Measurements from ENCODE around the gene MLLT1. TPM values are rescaled to one million over a fixed set of nuclear protein-coding genes. Genes with fewer than 3 reads are reported as not detected.

MLLT1 gene
- total and polyA plus RNA-seq, 2 donors (not counting 1 experiment from before 2014, with no cell fraction given): 6.4 to 13.7 TPM

DNA sequence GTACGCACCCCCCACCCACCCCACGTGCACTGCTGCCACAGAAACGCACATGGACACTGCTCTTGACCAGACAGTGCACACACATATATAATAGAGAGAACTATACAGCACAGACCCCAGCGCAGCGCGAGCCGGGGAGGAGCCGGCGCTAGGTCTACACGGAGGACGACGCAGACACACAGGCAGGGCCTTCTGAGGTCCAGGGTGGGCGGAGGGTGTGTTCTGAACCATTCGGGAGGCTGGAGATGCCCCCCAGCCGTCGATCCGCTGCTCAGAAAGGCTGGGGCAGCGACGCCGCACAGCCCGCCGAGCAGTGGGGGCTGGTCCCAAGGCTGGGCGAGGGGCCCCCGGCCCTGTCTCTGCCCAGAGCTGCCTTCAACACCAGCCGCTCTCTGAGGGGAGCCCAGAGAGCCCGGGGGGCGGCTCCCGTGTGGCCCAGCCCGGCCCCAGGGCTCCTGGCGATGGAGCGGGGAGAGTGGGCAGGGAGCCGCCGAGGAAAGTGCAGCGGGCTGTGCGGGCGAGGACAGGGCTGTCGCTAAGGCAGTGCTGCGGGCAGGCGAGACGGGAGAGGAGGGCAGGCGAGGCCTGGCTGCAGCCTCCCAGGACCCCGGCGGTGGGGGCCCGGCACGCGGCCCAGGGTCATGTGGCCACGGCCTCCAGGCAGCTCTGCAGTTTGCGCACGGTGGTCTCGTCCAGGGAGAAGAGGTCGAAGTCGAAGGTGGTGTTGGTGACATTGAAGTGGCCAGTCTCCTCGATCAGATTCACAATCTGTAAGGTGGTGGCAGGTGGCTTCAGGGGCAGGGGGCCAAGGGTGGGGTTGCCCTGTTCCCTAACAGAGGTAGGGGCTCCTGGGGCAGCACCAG lies 67.1 kb downstream of the MLLT1 start:
- no peaks in the 10 kb centered on the region for H3K27me3 ChIP-seq (ENCODE audit: control insufficient read depth, insufficient read depth, low read length)
- no peak for TF ChIP-seq EZH2 (IDR thresholded peaks at IDR 0.05; ENCODE audit: low read length, missing control alignments)
- TF ChIP-seq, protein P1, sequence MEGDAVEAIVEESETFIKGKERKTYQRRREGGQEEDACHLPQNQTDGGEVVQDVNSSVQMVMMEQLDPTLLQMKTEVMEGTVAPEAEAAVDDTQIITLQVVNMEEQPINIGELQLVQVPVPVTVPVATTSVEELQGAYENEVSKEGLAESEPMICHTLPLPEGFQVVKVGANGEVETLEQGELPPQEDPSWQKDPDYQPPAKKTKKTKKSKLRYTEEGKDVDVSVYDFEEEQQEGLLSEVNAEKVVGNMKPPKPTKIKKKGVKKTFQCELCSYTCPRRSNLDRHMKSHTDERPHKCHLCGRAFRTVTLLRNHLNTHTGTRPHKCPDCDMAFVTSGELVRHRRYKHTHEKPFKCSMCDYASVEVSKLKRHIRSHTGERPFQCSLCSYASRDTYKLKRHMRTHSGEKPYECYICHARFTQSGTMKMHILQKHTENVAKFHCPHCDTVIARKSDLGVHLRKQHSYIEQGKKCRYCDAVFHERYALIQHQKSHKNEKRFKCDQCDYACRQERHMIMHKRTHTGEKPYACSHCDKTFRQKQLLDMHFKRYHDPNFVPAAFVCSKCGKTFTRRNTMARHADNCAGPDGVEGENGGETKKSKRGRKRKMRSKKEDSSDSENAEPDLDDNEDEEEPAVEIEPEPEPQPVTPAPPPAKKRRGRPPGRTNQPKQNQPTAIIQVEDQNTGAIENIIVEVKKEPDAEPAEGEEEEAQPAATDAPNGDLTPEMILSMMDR (conservative IDR thresholded peaks at IDR 0.05 in 1 of 2, IDR thresholded peaks at IDR 0.05 in 1 of 2; ENCODE audit: low read depth in 1 of 2, low read length in 2 of 2): no peak
- no peak overlapping the region for H3K27ac ChIP-seq (ENCODE audit: insufficient read depth, low read length)

DNA sequence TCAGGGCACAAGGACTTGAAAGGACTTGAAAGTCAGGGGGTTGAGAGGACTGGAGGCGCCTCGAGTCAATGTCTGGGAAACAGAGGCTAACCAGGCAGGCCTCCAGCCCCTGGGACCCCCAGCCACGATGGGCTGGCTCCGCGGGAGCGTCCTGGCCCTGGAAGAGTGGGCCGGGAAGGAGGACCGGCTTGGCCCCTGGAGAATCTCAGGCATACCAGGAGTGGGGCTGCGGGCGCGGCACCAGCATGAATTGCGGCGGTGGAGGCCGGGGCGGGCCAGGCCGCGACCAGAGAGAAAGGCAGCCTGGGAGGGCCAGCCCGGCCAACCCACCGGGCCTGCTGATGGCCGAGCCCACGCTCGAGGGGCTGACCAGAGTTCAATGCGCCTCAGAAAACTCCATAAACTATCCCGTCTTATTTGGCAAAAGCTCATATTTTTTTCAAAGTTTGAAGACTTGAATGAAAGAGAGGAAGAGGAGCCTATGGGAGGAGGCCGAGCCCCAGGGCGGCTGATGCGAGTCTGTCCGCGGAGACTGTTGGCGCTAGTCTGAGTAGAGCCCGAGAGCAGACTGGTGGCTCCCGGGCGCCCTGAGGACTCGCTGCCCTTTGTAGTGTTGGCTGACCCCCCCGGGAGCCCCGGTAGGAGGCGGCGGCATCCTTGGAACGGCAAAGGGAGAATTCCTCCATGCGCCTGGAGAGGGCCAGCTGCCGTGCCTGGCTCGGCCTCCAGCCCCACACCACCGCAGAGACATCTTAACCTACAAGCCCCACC lies 68.0 kb downstream of the MLLT1 start:
- Histone ChIP-seq H3K9ac (ENCODE audit: insufficient read depth, low read length) (no peak overlapping the region), H3K9me3 (ENCODE audit: control insufficient read depth, insufficient read depth, low read depth, low read length) (no peaks in the 10 kb centered on the region), H3K4me2 (ENCODE audit: extremely low read depth, insufficient read depth, low read length) (no peak overlapping the region), H3K4me3 (replicated peaks in 1 of 4; ENCODE audit: control extremely low read depth in 1 of 4, insufficient read depth in 1 of 4, low read depth in 3 of 4, low read length in 4 of 4) (no peak overlapping the region), H4K20me1 (ENCODE audit: control insufficient read depth, extremely low read depth, insufficient read depth, low read length) (no peaks in the 10 kb centered on the region), H2AFZ (ENCODE audit: low read length) (no peak overlapping the region), H3K27ac (ENCODE audit: insufficient read depth, low read length) (no peak overlapping the region), H3K36me3 (ENCODE audit: control insufficient read depth, insufficient read depth, low read length) (peaks cover 5% of the 10 kb centered on the region), H3K79me2 (ENCODE audit: control insufficient read depth, insufficient read depth, low read length) (no peaks in the 10 kb centered on the region), H3K27me3 (ENCODE audit: control insufficient read depth, insufficient read depth, low read length) (no peaks in the 10 kb centered on the region), H3K4me1 (ENCODE audit: control insufficient read depth, extremely low read depth, insufficient read depth, low read length) (no peaks in the 10 kb centered on the region)
- DNase-seq (ENCODE audit: low read depth in 2 of 2): no peak
- TF ChIP-seq EZH2 (IDR thresholded peaks at IDR 0.05; ENCODE audit: low read length, missing control alignments): no peak
- TF ChIP-seq, protein P1 (conservative IDR thresholded peaks at IDR 0.05 in 1 of 2, IDR thresholded peaks at IDR 0.05 in 1 of 2; ENCODE audit: low read depth in 1 of 2, low read length in 2 of 2): no peak

More for the DNA sequence above, 67.1 kb downstream of the MLLT1 start:
- Histone ChIP-seq H3K4me3 (replicated peaks in 1 of 4; ENCODE audit: control extremely low read depth in 1 of 4, insufficient read depth in 1 of 4, low read depth in 3 of 4, low read length in 4 of 4) (no peak overlapping the region), H2AFZ (ENCODE audit: low read length) (no peak overlapping the region), H3K9me3 (ENCODE audit: control insufficient read depth, insufficient read depth, low read depth, low read length) (no peaks in the 10 kb centered on the region), H4K20me1 (ENCODE audit: control insufficient read depth, extremely low read depth, insufficient read depth, low read length) (no peaks in the 10 kb centered on the region), H3K36me3 (ENCODE audit: control insufficient read depth, insufficient read depth, low read length) (peaks cover 5% of the 10 kb centered on the region), H3K79me2 (ENCODE audit: control insufficient read depth, insufficient read depth, low read length) (no peaks in the 10 kb centered on the region), H3K4me1 (ENCODE audit: control insufficient read depth, extremely low read depth, insufficient read depth, low read length) (no peaks in the 10 kb centered on the region), H3K9ac (ENCODE audit: insufficient read depth, low read length) (no peak overlapping the region), H3K4me2 (ENCODE audit: extremely low read depth, insufficient read depth, low read length) (no peak overlapping the region)
- DNase-seq (ENCODE audit: low read depth in 2 of 2): no peak

Measured in fibroblast of lung (primary cell).